ENCODE data around the gene SLC35F1. TPM values are rescaled to one million over a fixed set of nuclear protein-coding genes. Genes with fewer than 3 reads are reported as not detected.

Gene SLC35F1
- total RNA-seq, 1 donor from 2014 or later: 0.30 TPM

GRCh38 chr6:118187568-118188164 lies 280.6 kb downstream of the SLC35F1 start:
- DNase-seq (no peak), ATAC-seq (peak; percentile 54 to 72)
- TF ChIP-seq CTCF (IDR thresholded peaks at IDR 0.05): no peak
- intact Hi-C loops (cut with DNase I): no loop called here
- H3K4me3 ChIP-seq: no peak overlapping the region
- no peak overlapping the region for H3K27ac ChIP-seq
- H3K36me3 ChIP-seq: no peaks in the 10 kb centered on the region
- H3K27me3 ChIP-seq (ENCODE audit: low read depth): no peaks in the 10 kb centered on the region
- no peaks in the 10 kb centered on the region for H3K9me3 ChIP-seq
- H3K4me1 ChIP-seq: peaks cover 15% of the 10 kb centered on the region

- H3K4me3 ChIP-seq: no peak overlapping the region
- ATAC-seq (no peak), DNase-seq (no peak)
- no peaks in the 10 kb centered on the region for H3K9me3 ChIP-seq
- intact Hi-C loops (cut with DNase I): no loop called here
- H3K27me3 ChIP-seq (ENCODE audit: low read depth): no peaks in the 10 kb centered on the region
- no peak for TF ChIP-seq CTCF (IDR thresholded peaks at IDR 0.05)
- no peak overlapping the region for H3K27ac ChIP-seq
- H3K4me1 ChIP-seq: peaks cover 15% of the 10 kb centered on the region
- H3K36me3 ChIP-seq: no peaks in the 10 kb centered on the region
These were observed 281.5 kb downstream of the SLC35F1 start for GRCh38 chr6:118188561-118188960.

- Histone ChIP-seq H3K9me3 (no peaks in the 10 kb centered on the region), H3K27me3 (ENCODE audit: low read depth) (no peaks in the 10 kb centered on the region), H3K27ac (no peak overlapping the region), H3K4me1 (no peaks in the 10 kb centered on the region), H3K4me3 (no peak overlapping the region), H3K36me3 (no peaks in the 10 kb centered on the region)
- no peak for ATAC-seq
- intact Hi-C loops (cut with DNase I): no loop called here
- TF ChIP-seq CTCF (IDR thresholded peaks at IDR 0.05): no peak
- no peak for DNase-seq
These were observed 290.5 kb downstream of the SLC35F1 start for GRCh38 chr6:118197539-118197938.

- Histone ChIP-seq H3K4me1 (no peaks in the 10 kb centered on the region), H3K9me3 (no peaks in the 10 kb centered on the region), H3K36me3 (no peaks in the 10 kb centered on the region), H3K27me3 (ENCODE audit: low read depth) (no peaks in the 10 kb centered on the region), H3K27ac (no peak overlapping the region), H3K4me3 (no peak overlapping the region)
- intact Hi-C loops (cut with DNase I): no loop called here
- no peak for TF ChIP-seq CTCF (IDR thresholded peaks at IDR 0.05)
- ATAC-seq (no peak), DNase-seq (no peak)
These were observed 291.7 kb downstream of the SLC35F1 start for GRCh38 chr6:118198746-118199145.

GRCh38 chr6:118200160-118200559 lies 293.1 kb downstream of the SLC35F1 start:
- DNase-seq: no peak
- no peaks in the 10 kb centered on the region for H3K4me1 ChIP-seq
- intact Hi-C loops (cut with DNase I): no loop called here

More at GRCh38 chr6:118200160-118200559, 293.1 kb downstream of the SLC35F1 start:
- no peak overlapping the region for H3K4me3 ChIP-seq
- H3K27me3 ChIP-seq (ENCODE audit: low read depth): no peaks in the 10 kb centered on the region
- no peaks in the 10 kb centered on the region for H3K9me3 ChIP-seq
- no peaks in the 10 kb centered on the region for H3K36me3 ChIP-seq
- TF ChIP-seq CTCF (IDR thresholded peaks at IDR 0.05): no peak
- ATAC-seq: no peak
- H3K27ac ChIP-seq: no peak overlapping the region

Data from lower lobe of right lung (tissue), 2 donors.